CD4-positive, CD25-positive, alpha-beta regulatory T cell (primary cell): ENCODE data around the gene EPAS1. TPM values are rescaled to one million over a fixed set of nuclear protein-coding genes. Genes with fewer than 3 reads are reported as not detected.

Source experiments
- ATAC-seq, 2 donors: fragments of 150-1000 bp; cut with Tn5 transposase; one replicate each; pipeline ENCODE4 v1.10.0; 2021; ENCODE audit warnings: low read depth in 2 of 2, moderate number of reproducible peaks in 2 of 2, moderate library complexity in 1 of 2
- DNase-seq, 3 donors: peaks; one replicate each; pipeline versions ENCODE4 v3.0.0 to v3.0.0-alpha.2; 2012 to 2022; ENCODE audit warnings: mixed read lengths in 1 of 3
- H3K27ac ChIP-seq: one replicate; pipeline ENCODE4 v1.7.0; 2013; ENCODE audit warnings: mild to moderate bottlenecking, low read length; ENCODE audit not compliant: insufficient read depth, poor library complexity, severe bottlenecking
- H3K27me3 ChIP-seq: one replicate; pipeline ENCODE4 v1.7.0; 2013; ENCODE audit warnings: low read length; ENCODE audit not compliant: control insufficient read depth, insufficient read depth
- H3K36me3 ChIP-seq: one replicate; pipeline ENCODE4 v1.7.0; 2013; ENCODE audit warnings: mild to moderate bottlenecking, low read length, moderate library complexity; ENCODE audit not compliant: control insufficient read depth, insufficient read depth
- H3K4me1 ChIP-seq: 2 replicates; pipeline ENCODE4 v1.7.0; 2013; ENCODE audit warnings: mild to moderate bottlenecking, low read length; ENCODE audit not compliant: insufficient read depth, control insufficient read depth, poor library complexity, severe bottlenecking
- H3K4me3 ChIP-seq: one replicate; pipeline ENCODE4 v1.7.0; 2013; ENCODE audit warnings: low read depth, mild to moderate bottlenecking, low read length, moderate library complexity
- H3K9me3 ChIP-seq, 2 experiments: 1 replicate in 1 of 2; 2 replicates in 1 of 2; pipeline ENCODE4 v1.7.0; 2013; ENCODE audit warnings: low read length in 2 of 2, mild to moderate bottlenecking in 1 of 2, moderate library complexity in 1 of 2; ENCODE audit not compliant: control insufficient read depth in 2 of 2
- H3K27ac Mint-ChIP-seq, 3 donors: one replicate each; pipeline ENCODE4 v1.8.0; 2020 to 2022; ENCODE audit warnings: mild to moderate bottlenecking in 3 of 3, mixed read lengths in 3 of 3, moderate library complexity in 2 of 3
- H3K27me3 Mint-ChIP-seq: one replicate; pipeline ENCODE4 v1.8.0; 2022; ENCODE audit warnings: mild to moderate bottlenecking, mixed read lengths
- H3K36me3 Mint-ChIP-seq: one replicate; pipeline ENCODE4 v1.8.0; 2020; ENCODE audit warnings: mixed read lengths
- H3K4me1 Mint-ChIP-seq, 4 donors: one replicate each; pipeline ENCODE4 v1.8.0; 2020 to 2022; ENCODE audit warnings: mixed read lengths in 4 of 4, mild to moderate bottlenecking in 1 of 4
- H3K4me3 Mint-ChIP-seq, 4 donors: one replicate each; pipeline ENCODE4 v1.8.0; 2020 to 2022; ENCODE audit warnings: mild to moderate bottlenecking in 4 of 4, mixed read lengths in 4 of 4, moderate library complexity in 3 of 4
- H3K9me3 Mint-ChIP-seq, 7 donors: one replicate each; pipeline ENCODE4 v1.8.0; 2020 to 2022; ENCODE audit warnings: mixed read lengths in 7 of 7, mild to moderate bottlenecking in 3 of 7, moderate library complexity in 2 of 7
- polyA plus RNA-seq, 4 donors: library from polyadenylated mRNA; unstranded; fragments of 300-500 nt; fragmentation: Illumina TruSeq; gene quantifications; one replicate each; pipeline ENCODE4 v1.2.3, GENCODE V29; 2021
- total RNA-seq: library from RNA; stranded (reverse); gene quantifications from one replicate; pipeline ENCODE4 v1.2.3, GENCODE V29; 2022

Gene EPAS1
- total and polyA plus RNA-seq, 5 donors from 2014 or later, result 0.22 to 4.4 (median 0.31) TPM; not detected in 2

DNA sequence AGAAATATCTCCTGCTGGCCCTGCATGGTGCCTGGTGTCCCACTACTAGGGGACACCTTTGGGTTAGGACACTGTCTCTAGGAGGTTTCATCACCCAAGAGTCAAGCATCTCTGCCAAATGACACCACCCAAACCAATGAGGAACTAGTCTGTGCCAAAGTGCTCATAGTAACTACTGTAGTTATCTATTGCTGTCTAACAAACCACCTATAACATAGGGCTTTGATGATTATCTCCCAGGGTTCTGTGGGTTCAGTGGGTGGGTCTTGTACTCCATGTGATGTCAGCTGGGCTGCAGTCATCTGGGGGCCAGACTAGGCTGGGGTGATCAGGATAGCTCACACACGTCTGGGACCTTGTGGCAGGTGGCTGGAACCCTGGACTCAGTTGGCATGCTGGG, 59.8 kb downstream of the EPAS1 start:
- no peak overlapping the region for H3K27ac Mint-ChIP-seq
- DNase-seq (no peak), ATAC-seq (no peak)
- no peak overlapping the region for H3K4me3 ChIP-seq
- H3K27ac ChIP-seq, result no peak overlapping the region
- H3K4me1 ChIP-seq, result peaks cover 18% of the 10 kb centered on the region
- no peaks in the 10 kb centered on the region for H3K9me3 ChIP-seq
- no peaks in the 10 kb centered on the region for H3K36me3 Mint-ChIP-seq
- peaks cover 11 to 43% (median 15%) of the 10 kb centered on the region in 4 donors for H3K4me1 Mint-ChIP-seq
- H3K27me3 ChIP-seq, result no peaks in the 10 kb centered on the region
- H3K36me3 ChIP-seq, result no peaks in the 10 kb centered on the region
- H3K27me3 Mint-ChIP-seq, result no peaks in the 10 kb centered on the region
- H3K4me3 Mint-ChIP-seq, result no peak overlapping the region
- H3K9me3 Mint-ChIP-seq, result no peaks in the 10 kb centered on the region

GRCh38 chr2:46358713-46359112, 61.5 kb downstream of the EPAS1 start:
- Histone ChIP-seq H3K4me1 (peaks cover 1% of the 10 kb centered on the region), H3K27me3 (no peaks in the 10 kb centered on the region), H3K36me3 (no peaks in the 10 kb centered on the region), H3K27ac (no peak overlapping the region), H3K9me3 (no peaks in the 10 kb centered on the region), H3K4me3 (no peak overlapping the region)
- Mint-ChIP-seq H3K27ac (peak overlapping the region in 1 of 3 donors; percentile 29), H3K27me3 (no peaks in the 10 kb centered on the region), H3K9me3 (no peaks in the 10 kb centered on the region), H3K36me3 (no peaks in the 10 kb centered on the region), H3K4me3 (no peak overlapping the region), H3K4me1 (peaks cover 7 to 36% (median 10%) of the 10 kb centered on the region in 4 donors)
- no peak for ATAC-seq
- no peak for DNase-seq

GRCh38 chr2:46360303-46360702, 63.1 kb downstream of the EPAS1 start:
- Mint-ChIP-seq H3K4me1 (peaks cover 13 to 31% (median 15%) of the 10 kb centered on the region in 4 donors), H3K4me3 (no peak overlapping the region)
- H3K4me3 ChIP-seq, result no peak overlapping the region

GRCh38 chr2:46361920-46362666, 64.9 kb downstream of the EPAS1 start:
- H3K27ac Mint-ChIP-seq, result peak overlapping the region in 1 of 3 donors; percentile 56
- no peaks in the 10 kb centered on the region for H3K9me3 ChIP-seq
- H3K4me3 Mint-ChIP-seq, result no peak overlapping the region
- H3K27ac ChIP-seq, result no peak overlapping the region
- no peaks in the 10 kb centered on the region for H3K36me3 ChIP-seq
- H3K27me3 Mint-ChIP-seq, result no peaks in the 10 kb centered on the region
- H3K27me3 ChIP-seq, result no peaks in the 10 kb centered on the region
- H3K4me3 ChIP-seq, result no peak overlapping the region
- H3K4me1 ChIP-seq, result no peaks in the 10 kb centered on the region
- ATAC-seq (no peak), DNase-seq (no peak)
- no peaks in the 10 kb centered on the region for H3K36me3 Mint-ChIP-seq
- H3K4me1 Mint-ChIP-seq, result peaks cover 8 to 24% (median 13%) of the 10 kb centered on the region in 4 donors
- H3K9me3 Mint-ChIP-seq, result no peaks in the 10 kb centered on the region

More at GRCh38 chr2:46360303-46360702, 63.1 kb downstream of the EPAS1 start:
- Histone ChIP-seq H3K36me3 (no peaks in the 10 kb centered on the region), H3K27ac (no peak overlapping the region), H3K27me3 (no peaks in the 10 kb centered on the region), H3K9me3 (no peaks in the 10 kb centered on the region), H3K4me1 (no peaks in the 10 kb centered on the region)
- Mint-ChIP-seq H3K9me3 (no peaks in the 10 kb centered on the region), H3K27ac (no peak overlapping the region), H3K27me3 (no peaks in the 10 kb centered on the region), H3K36me3 (no peaks in the 10 kb centered on the region)
- ATAC-seq (no peak), DNase-seq (no peak)

DNA sequence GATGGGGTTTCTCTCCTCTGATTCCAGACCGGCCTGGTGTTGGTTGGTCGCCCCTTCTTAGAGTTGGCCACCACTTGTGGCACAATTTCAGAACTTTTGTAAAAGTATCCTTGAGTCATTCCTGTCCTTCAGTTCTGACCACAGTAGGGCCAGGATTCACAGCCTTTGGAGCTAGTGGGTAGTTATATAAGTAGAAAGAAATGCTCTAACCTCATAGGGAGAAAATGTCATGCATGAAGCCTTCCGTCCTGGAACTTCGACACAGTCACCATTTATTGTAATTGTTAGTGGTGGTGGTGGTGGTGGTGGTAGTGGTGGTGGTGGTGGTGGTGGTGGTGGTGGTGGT, 65.4 kb downstream of the EPAS1 start:
- no peaks in the 10 kb centered on the region for H3K36me3 ChIP-seq
- Mint-ChIP-seq H3K4me3 (no peak overlapping the region), H3K27me3 (no peaks in the 10 kb centered on the region), H3K4me1 (peaks cover 6 to 20% (median 13%) of the 10 kb centered on the region in 4 donors), H3K27ac (peak overlapping the region in 1 of 3 donors; percentile 26), H3K9me3 (no peaks in the 10 kb centered on the region), H3K36me3 (no peaks in the 10 kb centered on the region)
- H3K27me3 ChIP-seq, result no peaks in the 10 kb centered on the region
- no peak overlapping the region for H3K4me3 ChIP-seq
- DNase-seq, result no peak
- no peak for ATAC-seq
- no peak overlapping the region for H3K27ac ChIP-seq
- H3K9me3 ChIP-seq, result no peaks in the 10 kb centered on the region
- H3K4me1 ChIP-seq, result no peaks in the 10 kb centered on the region

GRCh38 chr2:46363535-46364170, 66.4 kb downstream of the EPAS1 start:
- no peaks in the 10 kb centered on the region for H3K9me3 Mint-ChIP-seq
- Histone ChIP-seq H3K4me3 (no peak overlapping the region), H3K36me3 (no peaks in the 10 kb centered on the region), H3K4me1 (no peaks in the 10 kb centered on the region), H3K27me3 (no peaks in the 10 kb centered on the region), H3K27ac (no peak overlapping the region), H3K9me3 (no peaks in the 10 kb centered on the region)
- ATAC-seq (peak; percentile 48 to 50), DNase-seq (peak in 1 of 3 donors; percentile 62)
- no peak overlapping the region for H3K4me3 Mint-ChIP-seq
- H3K27ac Mint-ChIP-seq, result peak overlapping the region in 1 of 3 donors; percentile 1
- H3K4me1 Mint-ChIP-seq, result peaks cover 6 to 20% (median 13%) of the 10 kb centered on the region in 4 donors
- H3K36me3 Mint-ChIP-seq, result no peaks in the 10 kb centered on the region
- H3K27me3 Mint-ChIP-seq, result no peaks in the 10 kb centered on the region

GRCh38 chr2:46364797-46365457, 67.7 kb downstream of the EPAS1 start:
- Mint-ChIP-seq H3K9me3 (no peaks in the 10 kb centered on the region), H3K4me1 (peaks cover 6 to 20% (median 13%) of the 10 kb centered on the region in 4 donors), H3K4me3 (no peak overlapping the region), H3K36me3 (peaks cover 2% of the 10 kb centered on the region), H3K27me3 (no peaks in the 10 kb centered on the region), H3K27ac (no peak overlapping the region)
- Histone ChIP-seq H3K27ac (no peak overlapping the region), H3K4me1 (no peaks in the 10 kb centered on the region), H3K4me3 (no peak overlapping the region), H3K9me3 (no peaks in the 10 kb centered on the region), H3K27me3 (no peaks in the 10 kb centered on the region), H3K36me3 (no peaks in the 10 kb centered on the region)
- ATAC-seq, result peak; percentile 24 to 52
- peak; percentile 9 to 70 (median 53) for DNase-seq
